ENCODE data around the gene MIOX. TPM values are rescaled to one million over a fixed set of nuclear protein-coding genes. Genes with fewer than 3 reads are reported as not detected.

MIOX gene
- total and polyA plus RNA-seq, 9 of the 15 experiments (the other 6 are each of a cell fraction or from before 2014, with no cell fraction given) = 0.08 TPM; not detected in 8

DNA sequence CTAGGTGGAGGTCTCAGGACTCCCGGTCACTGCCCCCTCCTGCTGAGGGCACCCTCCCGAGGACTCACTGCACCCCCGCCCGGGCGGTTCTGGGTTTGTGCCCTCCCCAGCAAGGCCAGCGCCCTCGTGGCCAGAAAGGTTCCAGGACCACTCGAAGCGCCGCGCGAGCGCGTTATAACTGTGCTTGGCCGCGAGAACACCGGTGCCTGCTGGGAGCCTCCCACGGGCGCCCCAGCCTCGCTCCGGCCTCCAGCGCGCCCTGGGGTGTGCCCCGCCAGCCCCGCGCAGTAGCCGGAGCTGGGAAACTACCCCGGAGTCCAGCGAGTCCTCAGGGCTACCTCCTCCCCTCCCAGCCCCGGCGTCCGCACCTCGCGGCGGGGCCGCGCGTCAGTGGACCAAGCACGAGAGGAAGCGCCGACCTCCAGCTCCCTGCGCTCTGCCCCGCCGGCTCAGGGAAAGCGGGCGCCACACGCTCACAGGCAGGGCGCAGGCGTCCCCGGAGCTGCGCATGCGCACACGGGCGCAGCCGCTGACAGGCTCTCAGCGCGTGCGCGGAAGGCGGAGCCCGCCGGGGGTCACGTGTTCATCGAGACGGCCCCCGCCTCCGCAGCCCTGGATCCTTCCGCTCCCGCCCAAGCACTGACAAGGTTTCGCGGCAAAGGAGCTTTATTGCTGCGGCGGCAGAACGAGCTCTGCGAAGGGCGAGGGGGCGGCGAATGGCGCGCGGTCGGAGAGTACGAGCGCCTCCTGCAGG is 38.6 kb downstream of the MIOX start, which contains the start of gene SCO2 (continued):
- TF ChIP-seq, protein P1, sequence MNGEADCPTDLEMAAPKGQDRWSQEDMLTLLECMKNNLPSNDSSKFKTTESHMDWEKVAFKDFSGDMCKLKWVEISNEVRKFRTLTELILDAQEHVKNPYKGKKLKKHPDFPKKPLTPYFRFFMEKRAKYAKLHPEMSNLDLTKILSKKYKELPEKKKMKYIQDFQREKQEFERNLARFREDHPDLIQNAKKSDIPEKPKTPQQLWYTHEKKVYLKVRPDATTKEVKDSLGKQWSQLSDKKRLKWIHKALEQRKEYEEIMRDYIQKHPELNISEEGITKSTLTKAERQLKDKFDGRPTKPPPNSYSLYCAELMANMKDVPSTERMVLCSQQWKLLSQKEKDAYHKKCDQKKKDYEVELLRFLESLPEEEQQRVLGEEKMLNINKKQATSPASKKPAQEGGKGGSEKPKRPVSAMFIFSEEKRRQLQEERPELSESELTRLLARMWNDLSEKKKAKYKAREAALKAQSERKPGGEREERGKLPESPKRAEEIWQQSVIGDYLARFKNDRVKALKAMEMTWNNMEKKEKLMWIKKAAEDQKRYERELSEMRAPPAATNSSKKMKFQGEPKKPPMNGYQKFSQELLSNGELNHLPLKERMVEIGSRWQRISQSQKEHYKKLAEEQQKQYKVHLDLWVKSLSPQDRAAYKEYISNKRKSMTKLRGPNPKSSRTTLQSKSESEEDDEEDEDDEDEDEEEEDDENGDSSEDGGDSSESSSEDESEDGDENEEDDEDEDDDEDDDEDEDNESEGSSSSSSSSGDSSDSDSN (IDR thresholded peaks at IDR 0.05; ENCODE audit: borderline replicate concordance in 1 of 2, low read depth in 2 of 2, low read length in 2 of 2) = peak in 1 of 2 experiments; percentile 43; a peak in 1 of 4 replicates
- peak; percentile 67 for TF ChIP-seq CXXC5 (CRISPR knock-in tag; IDR thresholded peaks at IDR 0.05)
- TF ChIP-seq ZSCAN32 (CRISPR knock-in tag; IDR thresholded peaks at IDR 0.05) = no peak
- 0 out of 2 replicates have a peak, but pooled peaks have one; percentile 8 for TF ChIP-seq NCOR1 (IDR thresholded peaks at IDR 0.05)
- TF ChIP-seq IFI16 (CRISPR knock-in tag; IDR thresholded peaks at IDR 0.05) = no peak
- no peak for TF ChIP-seq ZNF583 (CRISPR knock-in tag; IDR thresholded peaks at IDR 0.05)
- TF ChIP-seq SP2 (IDR thresholded peaks at IDR 0.05; ENCODE audit: extremely low read depth, low read depth, low read length, poor library complexity, severe bottlenecking) = no peak
- TF ChIP-seq BCL6 (CRISPR knock-in tag; IDR thresholded peaks at IDR 0.05) = no peak
- 0 out of 2 replicates have a peak, but pooled peaks have one; percentile 83 for TF ChIP-seq ZNF717 (CRISPR knock-in tag; IDR thresholded peaks at IDR 0.05)
- TF ChIP-seq ZNF124 (CRISPR knock-in tag; IDR thresholded peaks at IDR 0.05) = no peak
- TF ChIP-seq, protein P2, sequence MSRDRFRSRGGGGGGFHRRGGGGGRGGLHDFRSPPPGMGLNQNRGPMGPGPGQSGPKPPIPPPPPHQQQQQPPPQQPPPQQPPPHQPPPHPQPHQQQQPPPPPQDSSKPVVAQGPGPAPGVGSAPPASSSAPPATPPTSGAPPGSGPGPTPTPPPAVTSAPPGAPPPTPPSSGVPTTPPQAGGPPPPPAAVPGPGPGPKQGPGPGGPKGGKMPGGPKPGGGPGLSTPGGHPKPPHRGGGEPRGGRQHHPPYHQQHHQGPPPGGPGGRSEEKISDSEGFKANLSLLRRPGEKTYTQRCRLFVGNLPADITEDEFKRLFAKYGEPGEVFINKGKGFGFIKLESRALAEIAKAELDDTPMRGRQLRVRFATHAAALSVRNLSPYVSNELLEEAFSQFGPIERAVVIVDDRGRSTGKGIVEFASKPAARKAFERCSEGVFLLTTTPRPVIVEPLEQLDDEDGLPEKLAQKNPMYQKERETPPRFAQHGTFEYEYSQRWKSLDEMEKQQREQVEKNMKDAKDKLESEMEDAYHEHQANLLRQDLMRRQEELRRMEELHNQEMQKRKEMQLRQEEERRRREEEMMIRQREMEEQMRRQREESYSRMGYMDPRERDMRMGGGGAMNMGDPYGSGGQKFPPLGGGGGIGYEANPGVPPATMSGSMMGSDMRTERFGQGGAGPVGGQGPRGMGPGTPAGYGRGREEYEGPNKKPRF (IDR thresholded peaks at IDR 0.05; ENCODE audit: low read depth, low read length) = no peak
- TF ChIP-seq FOXJ2 (tag; IDR thresholded peaks at IDR 0.05) = no peak
- no peak for TF ChIP-seq RBM14 (IDR thresholded peaks at IDR 0.05; ENCODE audit: borderline replicate concordance, insufficient read depth, low read depth, low read length)
- no peak for TF ChIP-seq ADNP (tag; IDR thresholded peaks at IDR 0.05)
- no peak for TF ChIP-seq ZNF217 (CRISPR knock-in tag; IDR thresholded peaks at IDR 0.05)
- no peak for TF ChIP-seq EZH2 (IDR thresholded peaks at IDR 0.05; ENCODE audit: borderline replicate concordance, low read depth, low read length)
- no peak for TF ChIP-seq HSF4 (CRISPR knock-in tag; IDR thresholded peaks at IDR 0.05; ENCODE audit: borderline replicate concordance)
- TF ChIP-seq XRCC5 (IDR thresholded peaks at IDR 0.05; ENCODE audit: low read depth, low read length) = no peak
- no peak for TF ChIP-seq ELF1 (tag; IDR thresholded peaks at IDR 0.05)
- peak; percentile 95 for TF ChIP-seq L3MBTL2 (IDR thresholded peaks at IDR 0.05)
- TF ChIP-seq, protein P3, sequence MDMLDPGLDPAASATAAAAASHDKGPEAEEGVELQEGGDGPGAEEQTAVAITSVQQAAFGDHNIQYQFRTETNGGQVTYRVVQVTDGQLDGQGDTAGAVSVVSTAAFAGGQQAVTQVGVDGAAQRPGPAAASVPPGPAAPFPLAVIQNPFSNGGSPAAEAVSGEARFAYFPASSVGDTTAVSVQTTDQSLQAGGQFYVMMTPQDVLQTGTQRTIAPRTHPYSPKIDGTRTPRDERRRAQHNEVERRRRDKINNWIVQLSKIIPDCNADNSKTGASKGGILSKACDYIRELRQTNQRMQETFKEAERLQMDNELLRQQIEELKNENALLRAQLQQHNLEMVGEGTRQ (CRISPR knock-in tag; IDR thresholded peaks at IDR 0.05) = peak; percentile 97
- TF ChIP-seq ZNF23 (CRISPR knock-in tag; IDR thresholded peaks at IDR 0.05) = no peak
- TF ChIP-seq, protein P4, sequence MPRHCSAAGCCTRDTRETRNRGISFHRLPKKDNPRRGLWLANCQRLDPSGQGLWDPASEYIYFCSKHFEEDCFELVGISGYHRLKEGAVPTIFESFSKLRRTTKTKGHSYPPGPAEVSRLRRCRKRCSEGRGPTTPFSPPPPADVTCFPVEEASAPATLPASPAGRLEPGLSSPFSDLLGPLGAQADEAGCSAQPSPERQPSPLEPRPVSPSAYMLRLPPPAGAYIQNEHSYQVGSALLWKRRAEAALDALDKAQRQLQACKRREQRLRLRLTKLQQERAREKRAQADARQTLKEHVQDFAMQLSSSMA (CRISPR knock-in tag; IDR thresholded peaks at IDR 0.05) = no peak
- TF ChIP-seq NRF1 (conservative IDR thresholded peaks at IDR 0.05 in 1 of 2, IDR thresholded peaks at IDR 0.05 in 1 of 2) = peak; percentile 99
